Kidney epithelial cell (primary cell): ENCODE measurements around the gene PPM1L. TPM values are rescaled to one million over a fixed set of nuclear protein-coding genes. Genes with fewer than 3 reads are reported as not detected.
"Not testable (repeated sequence)": the region's sequence is repeated elsewhere in the genome, so short reads cannot be mapped to it uniquely, and the experiment has no call there.

ENCODE experiments used
- DNase-seq: peaks from one replicate; pipeline ENCODE4 v3.0.0-alpha.2; 2010; ENCODE audit warnings: low read depth
- H3K27me3 ChIP-seq: 2 replicates; pipeline ENCODE4 v1.6.0; 2011; ENCODE audit warnings: low read length; ENCODE audit not compliant: control insufficient read depth, insufficient read depth
- H3K36me3 ChIP-seq: 2 replicates; pipeline ENCODE4 v1.5.1; 2011; ENCODE audit warnings: low read length; ENCODE audit not compliant: control insufficient read depth, insufficient read depth
- H3K4me3 ChIP-seq: 2 replicates; pipeline ENCODE4 v1.5.1; 2011; ENCODE audit warnings: low read depth, mild to moderate bottlenecking, control low read depth, low read length
- total RNA-seq: library from RNA; depleted of rRNA; stranded (reverse); fragments of >200 nt; gene quantifications from 2 replicates; pipeline ENCODE4 v1.2.3, GENCODE V29; 2015
- TF ChIP-seq, protein P1 (sequence below): IDR thresholded peaks from 2 replicates; pipeline ENCODE4 v1.5.1; 2011; ENCODE audit warnings: mild to moderate bottlenecking, moderate library complexity, low read length, control low read depth, inconsistent platforms; ENCODE audit not compliant: insufficient read depth, poor library complexity, severe bottlenecking

The PPM1L gene
- total RNA-seq, 1 donor from 2014 or later, result 11.1 TPM

DNA sequence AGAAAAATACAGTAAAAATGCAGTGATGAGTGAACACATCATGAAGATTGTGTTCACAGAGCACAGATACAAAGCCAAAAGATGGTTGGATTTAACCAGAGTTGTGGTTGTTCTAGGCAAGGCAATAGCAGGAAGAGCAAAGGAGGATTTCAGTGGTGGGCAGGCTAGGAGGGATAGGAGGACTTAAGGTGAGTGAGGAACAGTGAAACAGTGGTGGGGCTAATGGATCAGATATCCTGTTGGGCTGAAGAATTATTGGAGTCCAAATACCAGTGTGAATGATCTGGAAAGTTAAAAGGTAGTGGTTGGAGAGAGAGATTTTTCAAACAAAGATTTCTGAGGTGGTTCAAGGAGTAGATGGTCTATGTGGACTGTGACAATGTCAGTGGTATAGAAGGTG lies 240.8 kb downstream of the PPM1L start:
- no peak overlapping the region for H3K4me3 ChIP-seq
- TF ChIP-seq, protein P1, sequence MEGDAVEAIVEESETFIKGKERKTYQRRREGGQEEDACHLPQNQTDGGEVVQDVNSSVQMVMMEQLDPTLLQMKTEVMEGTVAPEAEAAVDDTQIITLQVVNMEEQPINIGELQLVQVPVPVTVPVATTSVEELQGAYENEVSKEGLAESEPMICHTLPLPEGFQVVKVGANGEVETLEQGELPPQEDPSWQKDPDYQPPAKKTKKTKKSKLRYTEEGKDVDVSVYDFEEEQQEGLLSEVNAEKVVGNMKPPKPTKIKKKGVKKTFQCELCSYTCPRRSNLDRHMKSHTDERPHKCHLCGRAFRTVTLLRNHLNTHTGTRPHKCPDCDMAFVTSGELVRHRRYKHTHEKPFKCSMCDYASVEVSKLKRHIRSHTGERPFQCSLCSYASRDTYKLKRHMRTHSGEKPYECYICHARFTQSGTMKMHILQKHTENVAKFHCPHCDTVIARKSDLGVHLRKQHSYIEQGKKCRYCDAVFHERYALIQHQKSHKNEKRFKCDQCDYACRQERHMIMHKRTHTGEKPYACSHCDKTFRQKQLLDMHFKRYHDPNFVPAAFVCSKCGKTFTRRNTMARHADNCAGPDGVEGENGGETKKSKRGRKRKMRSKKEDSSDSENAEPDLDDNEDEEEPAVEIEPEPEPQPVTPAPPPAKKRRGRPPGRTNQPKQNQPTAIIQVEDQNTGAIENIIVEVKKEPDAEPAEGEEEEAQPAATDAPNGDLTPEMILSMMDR, result no peak

DNA sequence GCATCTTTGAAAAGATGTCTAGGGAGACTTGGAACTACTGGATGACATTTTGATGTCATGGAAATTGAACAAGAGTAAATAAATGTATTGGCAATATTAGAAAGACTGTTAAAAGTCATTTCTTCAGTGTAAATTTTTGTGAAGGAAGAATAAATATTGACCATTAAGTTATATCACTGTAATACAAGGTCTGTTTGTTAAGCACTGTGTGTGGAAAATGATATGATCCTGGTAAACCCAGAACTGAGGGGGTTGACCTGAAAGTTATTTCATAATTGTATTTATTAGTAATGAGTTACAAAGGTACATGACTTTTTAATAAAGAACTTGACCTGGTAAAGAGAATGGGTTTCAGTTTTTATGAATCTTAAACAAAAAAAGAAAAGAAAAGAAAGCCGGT lies 242.6 kb downstream of the PPM1L start:
- DNase-seq, result no peak
- Histone ChIP-seq H3K4me3 (no peak overlapping the region), H3K27me3 (no peaks in the 10 kb centered on the region), H3K36me3 (no peaks in the 10 kb centered on the region)
- TF ChIP-seq, protein P1, result no peak

More for the DNA sequence above, 240.8 kb downstream of the PPM1L start:
- no peak for DNase-seq
- Histone ChIP-seq H3K36me3 (no peaks in the 10 kb centered on the region), H3K27me3 (no peaks in the 10 kb centered on the region)

DNA sequence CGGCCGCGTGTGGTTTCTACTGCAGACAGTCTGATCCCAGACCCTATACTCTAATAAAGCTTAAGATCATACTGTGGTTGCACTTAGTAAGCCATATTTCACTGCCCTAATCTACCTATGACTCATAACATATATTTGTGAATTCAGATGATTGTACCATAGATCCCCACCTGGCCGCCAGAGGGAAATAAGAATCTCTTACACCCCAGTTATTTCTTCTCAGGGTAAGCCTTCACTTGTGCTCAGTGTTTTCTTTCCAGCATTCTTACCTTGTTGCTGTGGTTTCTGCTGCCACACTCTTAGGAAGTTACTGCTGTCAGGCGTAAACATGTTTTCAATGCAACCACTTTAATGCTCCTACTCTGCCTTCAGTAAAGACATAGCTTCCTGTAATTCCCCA lies 243.2 kb downstream of the PPM1L start:
- Histone ChIP-seq H3K4me3 (no peak overlapping the region), H3K27me3 (no peaks in the 10 kb centered on the region), H3K36me3 (no peaks in the 10 kb centered on the region)
- no peak for DNase-seq
- TF ChIP-seq, protein P1, result no peak

DNA sequence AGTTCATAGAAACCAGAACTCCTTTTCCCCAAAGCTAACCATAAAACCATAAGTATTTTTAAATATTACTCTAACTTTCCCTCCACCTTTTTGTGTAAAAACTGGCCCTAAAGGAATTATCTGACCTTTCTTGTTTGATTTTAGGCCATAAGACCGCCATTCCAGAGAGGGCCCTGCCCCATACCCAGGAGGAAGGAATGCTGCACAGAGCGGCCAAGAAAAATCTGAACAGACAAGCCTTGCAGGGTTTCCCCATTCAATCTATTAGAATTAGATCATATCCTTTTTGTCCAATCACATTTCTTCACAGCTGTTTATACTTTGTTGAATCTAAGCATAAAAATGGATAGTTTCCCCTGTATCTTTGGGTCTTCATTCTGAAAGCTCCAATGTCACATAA lies 252.1 kb downstream of the PPM1L start:
- TF ChIP-seq, protein P1, result no peak
- no peak for DNase-seq
- H3K4me3 ChIP-seq, result no peak overlapping the region
- H3K27me3 ChIP-seq, result no peaks in the 10 kb centered on the region
- no peaks in the 10 kb centered on the region for H3K36me3 ChIP-seq

DNA sequence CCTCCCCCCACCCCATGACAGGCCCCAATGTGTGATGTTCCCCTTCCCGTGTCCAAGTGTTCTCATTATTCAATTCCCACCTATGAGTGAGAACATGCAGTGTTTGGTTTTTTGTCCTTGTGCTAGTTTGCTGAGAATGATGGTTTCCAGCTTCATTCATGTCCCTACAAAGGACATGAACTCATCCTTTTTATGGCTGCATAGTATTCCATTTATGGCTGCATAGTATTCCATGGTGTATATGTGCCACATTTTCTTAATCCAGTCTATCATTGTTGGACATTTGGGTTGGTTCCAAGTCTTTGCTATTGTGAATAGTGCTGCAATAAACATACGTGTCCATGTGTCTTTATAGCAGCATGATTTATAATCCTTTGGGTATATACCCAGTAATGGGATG lies 254.1 kb downstream of the PPM1L start:
- not testable (repeated sequence) for H3K36me3 ChIP-seq, DNase-seq, H3K4me3 ChIP-seq, H3K27me3 ChIP-seq

DNA sequence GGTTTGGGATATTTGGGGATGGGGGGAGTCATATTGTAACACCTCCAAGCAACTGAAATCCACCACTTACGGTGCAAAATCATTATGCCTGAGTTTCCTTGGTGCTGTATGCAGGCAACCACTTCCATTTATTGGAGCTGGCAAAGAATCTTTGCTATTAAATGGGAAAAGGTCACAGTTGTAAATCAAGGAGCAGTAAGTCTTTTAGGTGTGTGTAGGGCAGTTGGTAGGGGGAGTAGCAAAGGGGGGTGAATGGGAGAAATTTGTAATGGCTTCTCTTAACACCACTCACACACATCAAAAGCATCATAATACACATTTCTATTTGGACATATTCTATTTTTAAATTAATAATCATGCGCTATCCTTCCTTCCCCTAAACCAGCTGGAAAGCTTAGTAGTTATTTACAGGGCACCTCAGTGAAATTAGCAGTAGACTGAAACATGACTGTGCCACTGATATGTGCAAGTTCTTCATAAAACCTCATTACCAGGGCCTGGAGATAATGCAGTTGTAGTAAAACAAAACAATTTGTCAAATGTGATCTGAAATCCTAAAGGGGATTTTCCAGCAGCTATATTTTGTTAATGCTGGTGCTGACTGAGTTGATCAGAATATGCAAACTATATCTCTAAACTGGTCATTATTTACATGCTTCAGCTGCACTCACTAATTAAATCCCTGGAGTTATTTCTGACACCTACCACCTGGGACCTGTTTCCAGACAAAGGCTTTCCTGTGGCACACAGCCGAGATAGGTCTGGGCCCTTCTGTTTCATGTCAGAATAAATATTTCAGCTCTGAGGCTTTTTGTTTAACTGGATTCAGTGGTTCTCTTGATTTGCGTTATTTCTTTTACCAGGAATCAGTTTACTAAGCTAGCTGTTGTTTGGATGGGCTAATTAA lies 259.1 kb downstream of the PPM1L start:
- H3K4me3 ChIP-seq, result no peak overlapping the region
- no peaks in the 10 kb centered on the region for H3K36me3 ChIP-seq
- DNase-seq, result no peak
- TF ChIP-seq, protein P1, result no peak
- H3K27me3 ChIP-seq, result no peaks in the 10 kb centered on the region
